ENCODE data around the gene HGFAC. TPM values are rescaled to one million over a fixed set of nuclear protein-coding genes. Genes with fewer than 3 reads are reported as not detected.
"Not testable (repeated sequence)": the region's sequence is repeated elsewhere in the genome, so short reads cannot be mapped to it uniquely, and the experiment has no call there.

The HGFAC gene
- total and polyA plus RNA-seq, 2 of the 13 experiments (the other 11 are each of a cell fraction or from before 2014, with no cell fraction given), result 8.5 to 63.6 TPM

DNA sequence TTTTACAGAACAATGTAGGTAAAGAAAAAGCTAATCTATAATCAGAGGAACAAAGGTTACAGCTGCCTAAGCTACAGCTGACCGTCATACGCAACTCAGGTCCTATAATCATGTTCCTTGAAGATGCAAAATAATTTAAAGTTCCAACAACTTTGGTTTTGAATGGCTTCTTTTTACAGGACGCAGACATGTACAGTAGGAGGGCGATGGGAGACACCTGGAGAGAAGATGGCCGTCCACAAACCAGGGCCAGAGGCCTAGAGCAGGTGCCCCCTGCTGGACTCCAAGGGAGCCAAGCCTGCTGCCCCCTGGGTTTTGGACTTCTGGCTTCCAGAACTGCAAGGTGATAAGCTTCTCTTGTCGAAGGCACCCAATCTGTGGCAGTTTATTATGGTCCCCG lies 10.6 kb downstream of the HGFAC start (continued):
- peak; percentile 42; the same call in 1 of the 2 replicates for TF ChIP-seq HOXA5 (CRISPR knock-in tag; IDR thresholded peaks at IDR 0.05)
- peak; percentile 74 for TF ChIP-seq STAG1 (CRISPR knock-in tag; IDR thresholded peaks at IDR 0.05)
- TF ChIP-seq MYNN (CRISPR knock-in tag; IDR thresholded peaks at IDR 0.05; ENCODE audit: low read depth), result no peak
- no peak for TF ChIP-seq FOXP1 (IDR thresholded peaks at IDR 0.05)
- TF ChIP-seq FOXP1 (CRISPR knock-in tag; IDR thresholded peaks at IDR 0.05), result no peak
- TF ChIP-seq, protein P1, sequence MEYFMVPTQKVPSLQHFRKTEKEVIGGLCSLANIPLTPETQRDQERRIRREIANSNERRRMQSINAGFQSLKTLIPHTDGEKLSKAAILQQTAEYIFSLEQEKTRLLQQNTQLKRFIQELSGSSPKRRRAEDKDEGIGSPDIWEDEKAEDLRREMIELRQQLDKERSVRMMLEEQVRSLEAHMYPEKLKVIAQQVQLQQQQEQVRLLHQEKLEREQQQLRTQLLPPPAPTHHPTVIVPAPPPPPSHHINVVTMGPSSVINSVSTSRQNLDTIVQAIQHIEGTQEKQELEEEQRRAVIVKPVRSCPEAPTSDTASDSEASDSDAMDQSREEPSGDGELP (IDR thresholded peaks at IDR 0.05; ENCODE audit: borderline replicate concordance, low read depth), result peak; percentile 32; the same call in 1 of the 2 replicates
- TF ChIP-seq, protein P2, sequence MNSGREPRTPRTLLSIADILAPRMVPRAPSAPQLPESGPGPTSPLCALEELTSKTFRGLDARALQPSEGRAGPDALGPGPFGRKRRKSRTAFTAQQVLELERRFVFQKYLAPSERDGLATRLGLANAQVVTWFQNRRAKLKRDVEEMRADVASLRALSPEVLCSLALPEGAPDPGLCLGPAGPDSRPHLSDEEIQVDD (CRISPR knock-in tag; IDR thresholded peaks at IDR 0.05; ENCODE audit: borderline replicate concordance), result no peak
- peak; percentile 54 for TF ChIP-seq SMC3 (IDR thresholded peaks at IDR 0.05; ENCODE audit: low read length)
- no peak for TF ChIP-seq ZFP36 (IDR thresholded peaks at IDR 0.05; ENCODE audit: borderline replicate concordance, low read depth, low read length, partially characterized antibody)
- no peak for TF ChIP-seq TRIM24 (CRISPR knock-in tag; IDR thresholded peaks at IDR 0.05)
- TF ChIP-seq, protein P3, sequence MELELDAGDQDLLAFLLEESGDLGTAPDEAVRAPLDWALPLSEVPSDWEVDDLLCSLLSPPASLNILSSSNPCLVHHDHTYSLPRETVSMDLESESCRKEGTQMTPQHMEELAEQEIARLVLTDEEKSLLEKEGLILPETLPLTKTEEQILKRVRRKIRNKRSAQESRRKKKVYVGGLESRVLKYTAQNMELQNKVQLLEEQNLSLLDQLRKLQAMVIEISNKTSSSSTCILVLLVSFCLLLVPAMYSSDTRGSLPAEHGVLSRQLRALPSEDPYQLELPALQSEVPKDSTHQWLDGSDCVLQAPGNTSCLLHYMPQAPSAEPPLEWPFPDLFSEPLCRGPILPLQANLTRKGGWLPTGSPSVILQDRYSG (CRISPR knock-in tag; IDR thresholded peaks at IDR 0.05), result no peak
- TF ChIP-seq ZFP1 (CRISPR knock-in tag; IDR thresholded peaks at IDR 0.05), result no peak
- no peak for TF ChIP-seq ETV5 (CRISPR knock-in tag; IDR thresholded peaks at IDR 0.05; ENCODE audit: borderline replicate concordance)

DNA sequence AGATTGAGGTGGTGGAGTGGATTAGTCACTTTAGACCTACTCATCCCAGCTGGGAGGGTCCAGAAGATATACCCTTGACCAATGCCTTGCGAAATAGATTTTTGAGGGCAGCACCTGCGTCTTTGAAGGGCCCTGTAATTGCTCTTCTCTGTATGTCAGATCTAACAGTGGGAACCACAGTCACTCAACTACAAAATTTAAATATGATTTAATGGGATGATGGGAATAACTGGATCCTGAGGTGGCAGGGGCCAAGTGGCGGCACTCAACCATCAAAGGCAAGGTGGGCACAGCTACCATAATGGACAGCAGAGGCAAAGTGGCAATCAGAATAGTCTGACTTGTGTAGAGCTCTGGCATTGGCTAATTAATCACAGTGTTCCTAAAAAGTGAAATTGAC lies 13.8 kb downstream of the HGFAC start:
- WGBS (ENCODE audit: low lambda C conversion rate), result 33% methylated on average over 3 of the region's 3 CpGs
- POLR2A ChIA-PET; CTCF ChIA-PET (ENCODE audit: low intra/inter-chr PET ratio, low total read pairs); H3K9me3 ChIP-seq (ENCODE audit: low read length); ATAC-seq; in situ Hi-C loops (cut with HindIII; ENCODE audit: extremely low pct_ligation_motif_present, low pct_unique_long_range_greater_than_20kb); H3K9ac ChIP-seq (ENCODE audit: insufficient read depth, low read depth, low read length); H4K20me1 ChIP-seq (ENCODE audit: insufficient read depth, low read length); H2AFZ ChIP-seq (ENCODE audit: low read length); H3K36me3 ChIP-seq (replicated peaks in 1 of 2; ENCODE audit: control insufficient read depth in 1 of 2, insufficient read depth in 2 of 2, low read length in 2 of 2); H3K27ac ChIP-seq (ENCODE audit: extremely low read length, insufficient read depth, low read length); BruUV-seq (replicated peaks); H3K4me2 ChIP-seq (ENCODE audit: low read depth, low read length); H3K4me3 ChIP-seq (replicated peaks in 1 of 3; ENCODE audit: insufficient read depth in 1 of 3, low read depth in 2 of 3, low read length in 3 of 3); intact Hi-C loops (cut with micrococcal nuclease; ENCODE audit: unreplicated experiment); FAIRE-seq; H3K79me2 ChIP-seq (ENCODE audit: insufficient read depth, low read length); DNase-seq (ENCODE audit: low spot score): not testable (repeated sequence)
- Histone ChIP-seq H3K27me3 (ENCODE audit: control insufficient read depth in 1 of 2, insufficient read depth in 2 of 2, low read length in 2 of 2) (peaks cover 0 to 12% of the 10 kb centered on the region in 2 experiments; a peak in 4 of 5 replicates), H3K4me1 (ENCODE audit: insufficient read depth, low read length) (peaks cover 15% of the 10 kb centered on the region)

Measured in HepG2 (cell line).